ENCODE results near the gene CD44.

The CD44 gene

DNA sequence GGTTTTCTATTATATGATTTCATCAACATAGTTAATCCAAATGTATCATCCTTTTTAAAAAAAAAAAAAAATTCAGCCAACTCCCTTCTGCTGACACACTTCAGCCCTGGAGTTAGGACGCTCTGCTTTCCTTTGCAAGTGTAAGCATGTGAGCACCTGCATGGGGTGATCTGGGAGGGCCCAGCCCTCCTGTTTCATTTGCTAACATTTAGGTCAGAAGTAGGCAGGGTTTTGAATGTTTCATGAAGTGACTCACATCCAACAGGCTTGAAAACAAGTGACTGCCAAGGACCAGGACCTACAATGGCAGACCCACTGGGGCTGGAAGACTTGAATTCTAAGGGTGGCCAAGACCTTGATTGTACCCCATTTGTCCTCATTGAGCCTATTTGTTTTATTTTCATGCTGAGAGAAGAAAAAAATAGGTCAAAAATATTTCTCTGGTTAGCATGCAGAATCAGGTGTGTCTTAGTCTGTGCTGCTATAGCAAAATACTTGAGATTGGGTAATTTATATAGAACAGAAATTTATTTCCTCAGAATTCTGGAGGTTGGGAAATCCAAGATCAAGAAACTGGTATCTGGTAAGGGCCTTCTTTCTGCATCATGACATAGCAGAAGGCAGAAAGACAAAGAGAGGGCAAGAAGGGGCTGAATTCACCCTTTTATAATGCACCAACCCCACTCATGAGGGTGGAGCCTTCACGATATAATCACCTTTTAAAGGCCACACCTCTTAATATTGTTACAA, 137.6 kb downstream of the CD44 start:
- H3K9ac ChIP-seq (ENCODE audit: low read length in 5 of 5): no peak overlapping the region
- H3K27ac ChIP-seq (ENCODE audit: low read depth, low read length): no peak overlapping the region
- no peaks in the 10 kb centered on the region for H3K27me3 ChIP-seq (ENCODE audit: control insufficient read depth in 5 of 5, insufficient read depth in 4 of 5, low read length in 5 of 5)
- peaks cover 5 to 21% (median 19%) of the 10 kb centered on the region in 5 donors for H3K4me1 ChIP-seq (ENCODE audit: control insufficient read depth in 5 of 5, insufficient read depth in 5 of 5, low read length in 5 of 5)
- no peak overlapping the region for H3K4me3 ChIP-seq (ENCODE audit: low read depth in 1 of 5, low read length in 5 of 5)
- no peaks in the 10 kb centered on the region for H3K36me3 ChIP-seq (ENCODE audit: control insufficient read depth in 5 of 5, insufficient read depth in 5 of 5, low read length in 5 of 5)
- no peaks in the 10 kb centered on the region for H3K9me3 ChIP-seq (ENCODE audit: control insufficient read depth in 5 of 5, low read length in 5 of 5)

DNA sequence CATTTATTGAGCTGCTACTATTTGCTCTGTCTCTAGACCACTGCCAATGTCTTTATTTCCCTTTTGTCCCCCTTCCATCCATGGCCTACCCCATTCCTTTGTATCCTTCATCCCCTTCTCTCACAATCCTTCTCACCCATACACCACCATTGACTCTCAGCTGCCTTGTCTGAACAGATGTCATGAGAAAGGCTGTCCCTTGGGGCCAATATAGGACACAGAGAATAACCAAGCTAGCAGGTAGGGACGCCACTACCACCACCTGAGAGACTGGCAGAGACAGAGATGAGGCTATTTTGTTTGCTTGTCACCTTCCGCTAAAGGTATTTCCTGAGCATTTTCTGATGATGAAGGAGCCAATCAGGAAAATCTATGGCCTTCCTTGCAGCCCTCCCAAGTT, 138.9 kb downstream of the CD44 start:
- Histone ChIP-seq H3K27ac (ENCODE audit: low read depth, low read length) (no peak overlapping the region), H3K9me3 (ENCODE audit: control insufficient read depth in 5 of 5, low read length in 5 of 5) (no peaks in the 10 kb centered on the region), H3K27me3 (ENCODE audit: control insufficient read depth in 5 of 5, insufficient read depth in 4 of 5, low read length in 5 of 5) (no peaks in the 10 kb centered on the region), H3K36me3 (ENCODE audit: control insufficient read depth in 5 of 5, insufficient read depth in 5 of 5, low read length in 5 of 5) (no peaks in the 10 kb centered on the region), H3K4me1 (ENCODE audit: control insufficient read depth in 5 of 5, insufficient read depth in 5 of 5, low read length in 5 of 5) (peaks cover 6 to 29% (median 21%) of the 10 kb centered on the region in 5 donors), H3K9ac (ENCODE audit: low read length in 5 of 5) (no peak overlapping the region), H3K4me3 (ENCODE audit: low read depth in 1 of 5, low read length in 5 of 5) (no peak overlapping the region)

DNA sequence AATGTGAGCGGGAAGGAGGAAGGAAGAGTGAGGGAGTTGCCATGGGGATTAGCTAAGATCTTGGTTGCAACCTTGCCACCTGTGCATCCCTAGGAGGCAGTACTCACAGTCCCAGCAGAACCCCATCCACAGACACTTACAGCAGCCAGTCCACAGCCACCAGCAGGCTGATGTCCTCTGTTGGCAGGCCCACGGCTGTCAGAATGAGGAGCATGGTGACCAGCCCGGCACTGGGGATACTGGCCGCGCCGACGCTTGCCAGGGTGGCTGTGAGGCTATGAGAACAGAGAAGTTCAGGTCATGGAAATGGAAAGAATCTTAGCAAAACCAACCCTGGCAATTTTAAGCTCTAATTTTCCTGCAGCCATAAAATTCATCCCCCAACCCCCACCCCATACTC, 141.8 kb downstream of the CD44 start:
- H3K9ac ChIP-seq (ENCODE audit: low read length in 5 of 5): peak overlapping the region in 1 of 5 donors; percentile 25
- no peaks in the 10 kb centered on the region for H3K9me3 ChIP-seq (ENCODE audit: control insufficient read depth in 5 of 5, low read length in 5 of 5)
- peaks cover 6 to 21% (median 13%) of the 10 kb centered on the region in 5 donors for H3K4me1 ChIP-seq (ENCODE audit: control insufficient read depth in 5 of 5, insufficient read depth in 5 of 5, low read length in 5 of 5)
- H3K27me3 ChIP-seq (ENCODE audit: control insufficient read depth in 5 of 5, insufficient read depth in 4 of 5, low read length in 5 of 5): no peaks in the 10 kb centered on the region
- no peak overlapping the region for H3K4me3 ChIP-seq (ENCODE audit: low read depth in 1 of 5, low read length in 5 of 5)
- H3K36me3 ChIP-seq (ENCODE audit: control insufficient read depth in 5 of 5, insufficient read depth in 5 of 5, low read length in 5 of 5): no peaks in the 10 kb centered on the region
- H3K27ac ChIP-seq (ENCODE audit: low read depth, low read length): peak overlapping the region; percentile 74

DNA sequence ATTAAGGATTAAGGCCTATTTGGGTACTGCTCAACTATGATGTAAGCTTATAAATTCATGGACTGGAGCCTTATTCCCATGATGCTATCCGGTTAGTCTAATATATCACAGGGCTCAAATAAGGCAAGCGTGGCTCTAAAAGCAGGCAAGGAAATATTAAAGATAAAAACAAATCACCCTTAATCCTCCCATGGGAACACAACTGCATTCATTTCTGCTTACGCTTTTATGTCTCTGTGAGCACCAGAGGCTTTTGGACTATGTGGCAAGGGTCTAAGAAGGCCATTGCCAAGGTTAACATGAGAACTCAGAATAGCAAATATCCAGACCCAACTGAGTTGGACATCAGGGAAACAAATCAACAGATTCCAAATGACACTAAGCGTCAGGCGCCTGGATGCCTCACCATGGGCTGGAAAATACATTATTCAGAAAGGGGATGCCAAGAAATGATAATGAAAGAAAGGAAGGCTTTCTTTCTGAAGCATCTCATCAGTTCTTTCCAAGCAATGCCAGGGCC, 142.3 kb downstream of the CD44 start:
- no peaks in the 10 kb centered on the region for H3K27me3 ChIP-seq (ENCODE audit: control insufficient read depth in 5 of 5, insufficient read depth in 4 of 5, low read length in 5 of 5)
- H3K27ac ChIP-seq (ENCODE audit: low read depth, low read length): peak overlapping the region; percentile 74
- H3K36me3 ChIP-seq (ENCODE audit: control insufficient read depth in 5 of 5, insufficient read depth in 5 of 5, low read length in 5 of 5): no peaks in the 10 kb centered on the region
- no peak overlapping the region for H3K4me3 ChIP-seq (ENCODE audit: low read depth in 1 of 5, low read length in 5 of 5)
- H3K9me3 ChIP-seq (ENCODE audit: control insufficient read depth in 5 of 5, low read length in 5 of 5): no peaks in the 10 kb centered on the region
- peaks cover 6 to 21% (median 10%) of the 10 kb centered on the region in 5 donors for H3K4me1 ChIP-seq (ENCODE audit: control insufficient read depth in 5 of 5, insufficient read depth in 5 of 5, low read length in 5 of 5)
- peak overlapping the region in 1 of 5 donors; percentile 25 for H3K9ac ChIP-seq (ENCODE audit: low read length in 5 of 5)

Measured in subcutaneous abdominal adipose tissue (tissue), 5 donors.